GM12864 (cell line): ENCODE results near the gene GLCCI1.
"Not testable (repeated sequence)": the region's sequence is repeated elsewhere in the genome, so short reads cannot be mapped to it uniquely, and the experiment has no call there.

ENCODE experiments used
- DNase-seq: peaks from one replicate; pipeline ENCODE4 v3.0.0-alpha.2; 2011; ENCODE audit warnings: low read depth
- H3K4me3 ChIP-seq: 2 replicates; pipeline ENCODE4 v1.5.1; 2011; ENCODE audit warnings: mild to moderate bottlenecking, low read depth, low read length, control low read depth
- CTCF ChIP-seq: IDR thresholded peaks from 2 replicates; pipeline ENCODE4 v1.5.1; 2011; ENCODE audit warnings: low read depth, mild to moderate bottlenecking, moderate library complexity, low read length, control low read depth, inconsistent platforms; ENCODE audit errors: missing control alignments

GLCCI1 gene

GRCh38 chr7:8042796-8043535, 74.4 kb downstream of the GLCCI1 start:
- H3K4me3 ChIP-seq: no peak overlapping the region
- DNase-seq: no peak
- TF ChIP-seq CTCF: no peak

DNA sequence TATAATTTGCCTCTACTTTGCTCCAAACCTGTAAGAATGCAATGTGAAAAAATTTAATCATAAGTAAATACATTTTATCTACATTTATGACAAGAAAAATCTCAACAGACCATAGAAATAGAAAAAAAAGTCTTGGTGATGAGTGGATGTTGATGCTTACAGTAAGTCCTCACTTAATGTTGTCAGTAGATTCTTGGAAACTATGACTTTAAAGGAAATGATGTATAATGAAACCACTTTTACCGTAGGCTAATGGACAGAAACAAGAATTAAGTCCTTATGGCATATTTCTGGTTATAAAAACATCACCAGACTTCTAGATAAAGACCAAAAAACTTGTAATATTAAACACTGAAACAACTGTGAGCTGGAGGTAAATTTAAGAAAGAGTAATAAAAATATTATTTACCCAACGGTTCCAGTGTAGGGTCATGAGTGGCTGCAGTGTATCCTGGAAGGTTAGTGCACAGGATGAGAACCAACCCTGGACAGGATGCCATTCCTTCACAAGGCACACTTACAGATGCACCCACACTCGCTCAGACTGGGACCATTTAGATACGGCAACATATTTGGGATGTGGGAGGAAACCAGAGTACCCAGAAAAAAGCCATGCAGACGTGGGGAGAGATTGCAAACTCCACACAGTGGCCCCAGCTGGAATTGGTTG, 76.3 kb downstream of the GLCCI1 start:
- no peak for TF ChIP-seq CTCF
- no peak overlapping the region for H3K4me3 ChIP-seq
- no peak for DNase-seq

DNA sequence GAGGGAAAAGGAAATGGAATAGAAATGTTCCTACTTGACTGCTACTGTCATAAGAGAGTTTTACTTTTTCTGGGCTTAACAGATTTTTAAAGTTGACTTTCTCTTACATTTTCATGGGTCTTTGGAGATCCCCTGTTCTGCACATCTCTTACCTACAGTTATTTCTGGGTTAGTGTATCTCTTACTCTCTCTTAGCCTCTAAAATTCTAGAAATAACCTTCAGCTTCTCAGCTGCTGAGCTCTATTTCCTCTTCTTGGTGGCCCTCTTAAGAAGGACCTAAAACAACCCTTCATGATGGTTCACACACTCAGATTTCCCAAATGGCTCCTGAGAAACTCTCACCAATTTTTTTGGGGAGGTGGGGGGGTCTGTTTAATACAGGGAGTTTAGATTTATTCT, 79.5 kb downstream of the GLCCI1 start:
- not testable (repeated sequence) for DNase-seq, H3K4me3 ChIP-seq

GRCh38 chr7:8051373-8051772, 82.8 kb downstream of the GLCCI1 start:
- no peak overlapping the region for H3K4me3 ChIP-seq
- no peak for TF ChIP-seq CTCF
- DNase-seq: no peak

DNA sequence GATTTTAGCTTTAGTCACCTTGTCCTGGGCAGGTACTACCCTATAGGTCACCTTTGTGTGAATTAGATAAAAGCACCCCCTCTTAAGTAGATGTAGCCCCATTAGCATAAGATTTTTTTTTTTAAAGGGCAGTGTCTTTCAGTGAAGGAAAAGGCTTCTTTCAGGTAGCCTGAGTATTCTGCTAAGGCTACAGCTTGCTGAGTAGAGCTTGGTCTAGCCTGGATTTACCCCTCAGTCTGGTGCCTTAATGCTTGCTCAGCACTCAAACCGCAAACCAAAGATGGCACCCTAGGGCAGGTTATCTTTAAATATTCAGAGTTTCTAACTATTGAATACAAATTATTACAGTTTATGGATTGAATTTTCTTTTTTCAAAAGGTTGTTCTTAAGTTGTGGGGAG, 83.4 kb downstream of the GLCCI1 start:
- no peak for TF ChIP-seq CTCF
- H3K4me3 ChIP-seq: no peak overlapping the region
- no peak for DNase-seq

GRCh38 chr7:8052824-8053223, 84.2 kb downstream of the GLCCI1 start:
- TF ChIP-seq CTCF: no peak
- DNase-seq: no peak
- H3K4me3 ChIP-seq: no peak overlapping the region

DNA sequence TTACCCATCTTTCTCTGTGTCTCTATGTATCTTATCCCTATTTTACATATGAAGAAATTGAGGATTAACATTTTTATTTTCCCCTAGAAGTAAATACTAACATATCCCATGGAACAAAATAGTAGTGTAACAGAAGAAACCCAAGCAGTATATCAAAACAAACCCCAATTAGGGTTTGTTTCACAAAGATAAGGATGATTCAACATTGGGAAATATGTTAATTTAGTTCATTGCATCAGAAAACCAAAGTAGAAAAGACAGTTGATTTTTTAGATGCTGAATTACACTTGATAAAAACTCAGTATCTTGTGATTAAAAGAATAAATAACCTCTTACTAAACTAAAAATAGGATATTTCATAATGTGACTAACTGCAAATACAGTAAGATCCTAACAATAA, 87.8 kb downstream of the GLCCI1 start:
- no peak for DNase-seq
- no peak overlapping the region for H3K4me3 ChIP-seq
- no peak for TF ChIP-seq CTCF
